ENCODE data around the gene PLBD1.

Gene PLBD1

DNA sequence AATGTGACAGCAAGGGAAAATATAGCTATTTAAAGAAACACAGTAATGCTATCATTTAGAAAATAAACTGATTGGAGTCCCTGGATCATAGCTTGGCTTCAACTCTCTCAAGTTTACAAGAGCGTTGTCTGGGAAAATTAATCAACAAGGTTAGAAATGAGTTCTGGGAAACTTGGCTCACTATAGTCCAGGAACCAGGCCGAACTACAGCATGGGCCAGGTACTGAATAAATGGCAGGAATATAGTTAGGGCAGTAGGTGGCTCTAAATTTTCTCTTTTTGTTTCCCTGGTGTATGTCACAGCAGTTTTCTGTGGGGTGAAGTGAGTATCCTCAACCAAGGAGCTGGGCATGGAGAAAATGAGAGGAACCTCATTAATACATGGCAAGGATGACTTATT is 72.4 kb downstream of the PLBD1 start:
- no peak for DNase-seq

DNA sequence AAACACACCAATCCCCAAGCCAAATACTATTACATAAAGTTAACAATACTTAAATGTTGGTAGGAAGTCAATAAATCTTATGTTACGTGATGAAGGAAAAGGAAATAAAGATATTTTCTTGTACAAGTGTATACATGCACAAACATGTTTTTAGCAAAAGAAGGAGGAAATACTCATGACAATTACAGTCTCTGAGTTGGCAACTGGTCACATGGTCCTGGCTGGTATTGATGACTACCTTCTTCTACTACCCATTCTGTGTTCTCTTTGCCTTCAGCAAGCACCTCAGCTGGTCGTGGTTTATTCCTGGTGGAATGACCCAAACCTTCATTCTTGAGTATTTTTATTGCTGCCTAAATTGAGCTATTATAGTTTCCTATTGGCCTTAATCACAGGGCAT is 84.8 kb downstream of the PLBD1 start:
- DNase-seq = no peak

DNA sequence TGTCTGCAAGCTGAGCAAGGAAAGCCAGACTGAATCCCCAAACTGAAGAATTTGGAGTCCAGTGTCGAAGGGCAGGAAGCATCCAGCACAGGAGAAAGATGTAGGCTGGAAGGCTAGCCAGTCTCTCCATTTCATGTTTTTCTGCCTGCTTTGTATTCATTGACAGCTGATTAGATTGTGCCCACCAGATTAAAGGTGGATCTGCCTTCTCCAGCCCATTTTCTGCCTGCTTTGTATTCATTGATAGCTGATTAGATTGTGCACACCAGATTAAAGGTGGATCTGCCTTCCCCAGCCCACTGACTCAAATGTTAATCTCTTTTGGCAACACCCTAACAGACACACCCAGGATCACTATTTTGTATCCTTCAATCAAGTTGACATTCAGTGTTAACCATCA is 85.3 kb downstream of the PLBD1 start:
- no peak for DNase-seq

DNA sequence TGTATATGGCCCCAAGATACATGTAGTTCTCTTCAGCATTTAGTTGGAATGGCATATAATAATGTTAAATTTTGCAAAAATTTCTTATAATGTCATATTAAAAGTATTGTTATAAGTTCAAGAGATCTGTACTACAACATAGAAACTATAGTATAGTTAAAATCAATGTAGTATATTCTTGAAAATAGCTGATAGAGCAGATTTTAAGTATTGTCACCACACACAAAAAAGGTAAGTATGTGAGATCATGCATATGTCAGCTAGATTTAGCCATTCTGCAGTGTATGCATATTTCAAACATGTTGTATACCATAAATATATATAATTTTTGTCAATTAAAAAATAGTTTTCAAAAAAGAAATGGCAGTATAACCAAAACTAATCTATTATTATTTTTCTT is 86.5 kb downstream of the PLBD1 start:
- DNase-seq = no peak

DNA sequence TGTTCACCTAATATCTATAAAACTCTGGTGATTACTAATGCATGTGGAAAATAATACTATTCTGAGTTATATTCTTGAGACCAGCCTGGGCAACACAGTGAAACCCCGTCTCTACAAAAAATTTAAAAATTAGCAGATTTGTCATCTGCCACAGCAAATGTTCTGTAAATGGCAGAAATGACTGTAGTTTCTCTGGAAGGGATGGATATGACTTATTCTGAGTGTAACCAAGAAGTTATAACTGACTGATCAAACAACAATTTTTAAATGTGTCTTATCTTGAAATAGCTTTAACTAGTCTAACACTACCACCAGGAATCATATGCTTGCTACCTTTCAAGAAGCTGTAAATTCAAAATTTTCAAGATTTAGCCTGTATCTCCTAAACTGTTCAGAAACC is 88.7 kb downstream of the PLBD1 start:
- no peak for DNase-seq

DNA sequence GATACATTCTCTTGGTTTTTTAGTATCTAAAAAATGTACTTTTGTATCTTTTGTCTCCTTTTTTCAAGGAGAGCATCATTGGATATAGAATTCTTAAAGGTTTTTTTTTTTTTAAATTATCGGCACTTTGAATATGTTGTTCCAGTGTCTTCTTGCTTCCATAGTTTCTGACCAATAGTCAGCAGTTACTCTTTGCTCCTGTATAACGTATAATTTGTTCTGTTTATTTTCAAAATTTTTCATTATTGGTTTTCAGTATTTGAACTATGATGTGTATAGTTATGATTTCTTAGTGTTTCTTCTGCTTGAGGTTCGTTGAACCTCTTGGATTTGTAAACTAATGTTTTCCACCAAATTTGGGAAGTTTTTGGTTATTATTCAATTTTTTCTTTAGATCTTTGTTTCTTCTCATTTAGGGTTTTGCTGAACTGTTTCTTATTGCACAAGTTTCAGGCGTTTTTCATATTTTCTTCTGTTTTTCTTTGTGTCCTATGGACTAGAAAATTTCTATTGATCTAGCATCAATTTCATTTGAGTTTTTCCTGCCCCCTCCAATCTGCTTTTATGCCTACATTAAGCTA is 93.9 kb downstream of the PLBD1 start:
- peak; percentile 69 for DNase-seq

DNA sequence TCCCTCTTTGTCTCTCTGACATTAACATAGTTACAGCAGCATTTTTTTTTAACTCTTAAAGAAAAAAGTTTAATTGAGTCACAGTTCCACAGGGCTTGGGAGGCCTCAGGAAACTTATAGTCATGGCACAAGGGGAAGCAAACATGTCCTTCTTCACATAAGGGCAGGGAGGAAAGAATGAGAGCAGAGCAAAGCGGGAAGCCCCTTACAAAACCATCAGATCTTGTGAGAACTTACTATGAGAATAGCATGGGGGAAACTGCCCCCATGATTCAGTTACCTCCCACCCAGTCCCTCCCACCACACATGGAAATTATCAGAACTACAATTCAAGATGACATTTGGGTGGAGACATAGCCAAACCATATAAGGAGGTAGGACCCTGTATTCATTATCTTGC is 96.2 kb downstream of the PLBD1 start:
- no peak for DNase-seq

DNA sequence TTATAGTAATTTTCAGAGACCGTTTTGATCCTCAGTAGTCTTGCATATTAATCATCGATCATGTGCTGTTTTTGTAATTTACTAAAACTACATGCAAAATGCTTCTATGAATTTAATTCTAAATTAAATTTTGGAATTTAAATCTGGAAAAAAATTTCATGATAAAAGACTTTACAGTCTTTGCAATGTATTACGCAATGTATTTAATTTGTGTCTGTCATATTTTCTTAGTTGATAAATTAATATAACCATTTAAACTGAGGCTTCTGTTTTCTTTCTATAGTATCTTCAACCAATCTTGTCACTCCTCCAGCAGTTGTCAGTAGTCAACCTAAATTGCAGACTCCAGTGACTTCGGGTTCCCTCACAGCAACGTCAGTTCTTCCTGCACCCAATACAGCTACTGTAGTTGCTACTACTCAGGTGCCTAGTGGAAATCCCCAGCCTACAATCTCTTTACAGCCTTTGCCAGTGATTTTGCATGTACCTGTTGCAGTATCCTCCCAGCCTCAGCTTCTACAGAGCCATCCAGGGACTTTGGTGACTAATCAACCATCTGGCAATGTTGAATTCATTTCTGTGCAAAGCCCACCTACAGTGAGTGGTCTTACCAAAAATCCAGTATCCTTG is 107.4 kb downstream of the PLBD1 start:
- no peak for DNase-seq

DNA sequence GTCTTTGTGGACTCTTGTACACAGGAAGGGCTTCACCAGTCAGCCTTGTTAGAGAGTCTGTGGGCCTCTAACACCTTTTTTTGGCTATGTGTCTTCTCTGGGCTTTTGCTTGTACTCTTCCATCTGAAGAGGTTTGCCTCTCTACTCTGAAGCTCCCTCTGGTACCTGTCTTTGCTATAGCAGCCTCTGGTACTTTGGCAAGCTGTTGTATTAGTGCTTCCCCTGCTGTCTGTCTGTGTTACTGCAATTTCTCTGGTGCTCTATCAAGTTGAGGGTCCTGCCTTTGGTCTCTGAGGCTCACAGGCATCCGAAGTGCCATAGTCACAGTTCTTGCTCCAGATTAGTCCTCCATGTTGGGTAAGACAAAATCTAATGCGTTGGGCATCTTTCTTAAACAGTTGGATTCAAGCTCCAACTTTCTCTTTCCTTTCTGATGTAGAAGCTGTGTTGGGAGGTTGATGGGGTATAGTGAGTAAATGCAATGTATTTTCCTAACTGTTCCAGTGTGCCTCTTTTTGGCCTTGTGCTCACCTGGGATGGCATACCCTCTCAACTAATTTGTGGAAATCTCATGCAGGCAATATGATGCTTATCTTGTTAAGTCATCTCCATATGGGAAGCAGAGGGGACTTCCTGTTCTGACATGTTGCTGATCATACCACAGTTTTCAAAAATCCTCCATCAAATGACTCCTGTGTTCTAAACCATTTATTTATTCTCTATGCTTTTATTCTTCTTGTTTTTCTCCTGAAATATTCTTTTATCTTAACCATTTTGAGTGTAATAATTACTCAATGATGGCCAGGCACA is 113.4 kb downstream of the PLBD1 start:
- peak; percentile 80 for DNase-seq

All from hematopoietic multipotent progenitor cell treated with erythropoietin and hydrocortisone succinate and interleukin-3 and kit ligand, for 4 days (in vitro differentiated cells).